ENCODE data around the gene MRPS14. TPM values are rescaled to one million over a fixed set of nuclear protein-coding genes. Genes with fewer than 3 reads are reported as not detected.
A peak's percentile ranks its signal among the peaks of the same experiment; 100 is the strongest.
"Not testable (repeated sequence)": the region's sequence is repeated elsewhere in the genome, so short reads cannot be mapped to it uniquely, and the experiment has no call there.

Gene MRPS14
- total RNA-seq (2014; rRNA removed; shearing (Covaris generic)), result 34.2 and 37.4 TPM in 2 replicates
- 15.8 and 18.8 TPM in 2 replicates for polyA plus RNA-seq (2015; cell fraction: cytosol; rRNA removed)
- 28.1 and 35.7 TPM in 2 replicates for polyA plus RNA-seq (2015; cell fraction: nucleus; rRNA removed)

DNA sequence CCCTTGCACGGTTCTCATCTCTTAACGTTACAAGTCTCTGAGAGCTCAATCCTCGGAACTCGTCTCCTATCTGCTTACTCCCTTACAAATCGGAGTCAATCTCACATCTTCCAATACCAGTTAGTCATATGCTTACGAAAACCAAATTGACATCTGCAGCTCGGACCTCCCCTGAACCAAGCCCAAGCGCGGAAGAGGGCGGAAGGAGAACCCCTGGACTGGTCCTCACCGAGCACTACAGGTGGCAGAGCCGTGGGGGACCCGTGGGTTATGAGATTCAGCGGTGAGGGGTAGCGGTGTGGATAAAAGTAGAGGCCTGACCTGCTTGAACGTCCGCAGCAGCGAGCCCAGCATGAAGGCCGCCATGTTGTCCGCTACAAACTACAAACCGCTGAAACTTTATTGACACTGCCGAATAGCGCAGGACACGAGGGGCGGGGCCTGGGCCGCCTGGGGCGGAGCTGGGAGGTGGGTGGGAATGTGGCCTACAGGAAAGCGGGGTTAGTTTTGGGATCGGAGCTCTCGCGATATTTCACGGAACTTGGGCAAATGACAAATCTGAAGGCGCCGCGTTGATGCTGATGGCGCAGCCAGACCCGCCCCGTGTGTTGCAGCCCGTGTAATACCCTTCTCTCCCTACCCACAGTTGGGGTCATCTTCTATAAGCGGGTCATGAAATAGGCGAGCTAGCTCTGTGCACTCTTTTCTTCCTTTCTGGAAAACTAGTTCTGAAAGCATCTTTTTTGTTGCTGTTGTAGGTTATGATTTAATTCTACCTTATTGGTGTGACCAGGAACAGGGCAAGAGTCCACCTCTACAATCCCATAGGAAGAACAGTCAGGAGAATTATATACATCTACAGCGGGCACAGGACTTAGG lies at the start of gene MRPS14:
Gene MRPS14, minus strand, starts transcription at position 383 of the 879 bp plus-strand sequence. Its CDS starts 17 bp downstream, at position 366.
- in situ Hi-C loops (cut with HindIII; ENCODE audit: low pct_unique_long_range_greater_than_20kb, low sequenced_read_pairs), result no loop called here
- DNase-seq (ENCODE audit: low read depth, low spot score), result peak; percentile 98

DNA sequence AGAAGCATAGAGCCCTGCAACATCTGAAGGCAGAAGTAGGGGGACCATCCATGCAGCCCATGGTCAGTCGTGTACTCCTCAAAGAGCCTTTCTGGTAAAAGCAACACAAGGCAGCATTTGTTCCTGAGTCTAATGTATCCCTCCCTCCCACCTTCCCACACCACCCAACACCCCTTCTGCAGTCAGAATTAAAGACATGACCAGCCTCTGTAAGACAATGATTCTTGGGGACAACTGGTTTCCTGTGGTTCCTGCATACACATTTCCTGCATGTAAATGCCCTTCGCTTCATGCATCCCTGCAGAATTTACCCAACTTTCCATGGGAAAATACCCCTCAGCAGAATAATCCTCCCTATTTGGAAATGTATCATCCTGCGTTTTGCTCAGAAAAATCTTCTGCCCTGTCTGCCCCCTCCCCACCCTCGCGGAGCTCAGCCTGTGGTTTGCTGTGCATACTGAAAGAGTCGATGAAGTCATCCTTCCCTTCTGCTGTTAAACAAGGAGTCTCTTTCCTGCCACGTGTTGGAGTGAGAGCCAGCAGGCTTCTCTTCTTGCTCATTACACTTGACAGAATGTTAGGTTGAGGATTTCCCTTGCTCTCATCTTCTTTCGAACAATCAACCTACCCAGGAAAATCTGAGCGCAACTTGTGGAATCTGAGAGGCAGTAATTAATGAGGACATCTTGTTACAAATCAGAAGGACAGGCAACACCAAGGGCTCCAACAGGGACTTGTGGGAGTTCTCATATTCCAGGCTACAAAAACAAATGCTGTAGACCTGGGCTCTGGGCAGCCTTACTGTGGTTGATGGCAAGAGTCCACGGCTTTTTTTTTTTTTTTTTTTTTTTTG lies 49.1 kb upstream of the MRPS14 start:
- DNase-seq (ENCODE audit: low read depth, low spot score), result peak; percentile 50
- in situ Hi-C loops (cut with HindIII; ENCODE audit: low pct_unique_long_range_greater_than_20kb, low sequenced_read_pairs), result no loop called here

DNA sequence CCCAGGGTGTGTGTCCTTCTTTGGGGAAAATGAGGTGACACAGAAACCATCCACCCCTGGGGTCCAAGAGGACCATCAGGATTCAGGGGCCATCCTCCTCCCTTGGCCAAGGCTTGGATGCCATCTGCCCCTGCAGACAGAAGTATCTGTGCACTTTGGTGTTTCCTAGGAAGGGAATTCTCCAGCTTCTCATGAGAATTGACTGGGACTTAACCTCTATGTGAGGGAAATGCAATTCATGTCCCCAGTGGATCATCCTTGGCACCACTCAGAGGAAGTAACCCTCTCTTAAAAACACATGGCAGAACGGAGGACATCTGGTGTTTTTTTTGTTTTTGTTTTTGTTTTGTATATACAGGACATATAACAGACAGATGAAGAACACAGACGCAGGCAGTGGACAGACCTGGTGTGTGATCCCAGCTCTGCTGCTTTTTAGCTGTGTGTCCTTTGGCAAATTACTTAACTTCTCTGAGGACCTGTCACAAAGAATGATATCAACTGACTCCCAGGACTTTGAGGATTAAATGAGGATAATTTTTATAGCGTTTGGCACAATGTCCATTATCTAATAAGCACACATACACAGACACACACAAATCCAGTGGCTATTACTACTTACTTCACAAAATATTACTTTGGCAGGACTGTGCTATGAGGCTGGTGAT lies 48.2 kb upstream of the MRPS14 start:
- in situ Hi-C loops (cut with HindIII; ENCODE audit: low pct_unique_long_range_greater_than_20kb, low sequenced_read_pairs), result no loop called here

DNA sequence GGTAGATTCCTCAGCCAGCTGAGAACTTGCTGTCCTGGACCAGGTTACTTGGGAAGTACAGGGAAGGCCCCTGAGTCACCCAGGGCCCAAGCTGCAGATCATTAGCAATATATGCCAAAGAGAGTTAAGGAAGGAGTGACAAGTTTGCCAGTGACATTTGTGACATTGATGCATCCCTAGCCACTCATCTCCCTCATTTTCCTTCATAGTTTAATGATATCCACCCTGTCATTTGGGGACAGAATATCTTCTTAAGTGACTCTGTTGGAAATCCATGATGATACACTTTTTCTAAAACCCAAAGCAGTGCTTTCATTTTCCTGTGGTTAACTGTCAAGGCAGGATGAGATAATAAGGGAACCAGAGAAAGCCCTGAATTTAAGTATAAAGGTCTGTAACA lies 47.6 kb upstream of the MRPS14 start:
- in situ Hi-C loops (cut with HindIII; ENCODE audit: low pct_unique_long_range_greater_than_20kb, low sequenced_read_pairs), result no loop called here
- no peak for DNase-seq (ENCODE audit: low read depth, low spot score)

More for the DNA sequence above, 48.2 kb upstream of the MRPS14 start:
- no peak for DNase-seq (ENCODE audit: low read depth, low spot score)

DNA sequence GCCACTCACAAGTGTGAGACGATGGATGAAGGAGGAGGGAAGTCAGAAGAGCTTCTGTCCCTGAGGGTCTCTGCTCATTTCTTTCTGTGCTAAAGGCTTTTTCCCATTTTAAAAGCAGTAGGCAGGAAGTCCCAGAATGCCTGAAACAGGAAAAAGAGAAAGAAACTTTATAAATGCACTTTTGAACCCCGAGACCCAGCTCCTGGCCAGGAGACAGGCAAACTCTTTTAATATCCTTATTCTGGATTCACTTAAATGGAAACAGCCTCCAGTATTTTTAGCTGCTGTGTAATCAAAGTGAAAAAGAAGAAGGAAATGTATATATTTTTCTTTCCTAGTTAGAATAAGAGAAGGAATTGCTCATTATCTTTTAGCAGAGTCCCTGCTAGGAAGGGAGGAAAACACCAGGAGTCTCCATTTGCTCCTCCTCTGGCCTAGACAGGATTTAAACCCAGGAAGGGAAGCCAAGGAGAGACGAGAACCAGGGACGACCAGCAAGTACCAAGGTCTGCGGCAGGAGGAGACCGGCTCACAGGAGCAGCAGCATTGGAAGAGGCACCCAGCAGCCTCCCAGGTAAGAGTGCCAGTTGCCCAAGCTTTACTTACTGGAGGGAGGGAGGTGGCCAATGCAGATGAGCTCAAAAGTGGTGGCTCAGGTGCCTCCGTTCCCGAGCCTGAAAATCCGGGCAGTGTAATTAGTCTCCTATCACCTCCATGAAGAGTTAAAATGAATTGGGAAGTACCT lies 44.3 kb upstream of the MRPS14 start, which contains the start of gene TNN:
Gene TNN, plus strand, starts transcription at position 472 of the 745 bp plus-strand sequence. CDS start 9,586 bp downstream, outside the sequence.
- no peak for DNase-seq (ENCODE audit: low read depth, low spot score)
- in situ Hi-C loops (cut with HindIII; ENCODE audit: low pct_unique_long_range_greater_than_20kb, low sequenced_read_pairs), result no loop called here

DNA sequence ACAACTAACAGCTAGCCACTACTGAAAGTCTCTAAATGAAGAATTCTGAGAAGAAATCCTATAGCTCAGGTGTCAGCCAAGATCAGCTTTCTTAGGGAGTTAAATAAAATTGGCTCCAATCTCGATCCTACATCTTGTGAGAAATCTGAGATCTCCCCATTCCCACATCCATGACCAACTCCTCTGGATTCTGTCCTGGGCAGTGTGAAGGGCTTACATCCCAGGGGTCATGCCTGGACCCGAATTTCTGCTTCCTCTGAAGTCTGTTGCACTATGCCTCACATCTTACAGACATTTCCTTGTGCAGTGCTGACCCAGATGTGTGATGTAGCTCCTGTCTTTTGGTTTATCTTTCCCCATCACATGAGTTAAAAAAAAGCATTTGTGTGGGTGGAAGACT lies 39.6 kb upstream of the MRPS14 start:
- no peak for DNase-seq (ENCODE audit: low read depth, low spot score)
- in situ Hi-C loops (cut with HindIII; ENCODE audit: low pct_unique_long_range_greater_than_20kb, low sequenced_read_pairs), result no loop called here

DNA sequence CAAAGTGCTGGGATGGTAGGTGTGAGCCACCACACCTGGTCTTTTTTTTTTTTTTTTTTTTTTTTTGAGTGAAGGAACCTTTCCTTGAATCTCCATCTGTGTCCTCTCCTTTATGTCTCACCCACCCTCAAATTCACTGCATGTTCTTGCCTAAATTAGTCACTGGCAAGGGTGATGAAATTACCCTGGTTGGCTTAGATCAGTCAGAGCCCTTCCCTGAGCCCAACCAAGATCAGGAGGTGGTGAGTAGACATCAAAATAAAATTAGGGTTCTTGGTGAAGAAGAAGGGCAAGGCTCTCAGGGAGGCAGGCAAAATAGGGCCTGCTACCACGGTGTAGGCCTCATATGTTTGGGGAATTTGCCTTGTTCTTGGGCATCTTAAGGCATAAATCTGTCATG lies 39.1 kb upstream of the MRPS14 start:
- in situ Hi-C loops (cut with HindIII; ENCODE audit: low pct_unique_long_range_greater_than_20kb, low sequenced_read_pairs), result no loop called here
- no peak for DNase-seq (ENCODE audit: low read depth, low spot score)

DNA sequence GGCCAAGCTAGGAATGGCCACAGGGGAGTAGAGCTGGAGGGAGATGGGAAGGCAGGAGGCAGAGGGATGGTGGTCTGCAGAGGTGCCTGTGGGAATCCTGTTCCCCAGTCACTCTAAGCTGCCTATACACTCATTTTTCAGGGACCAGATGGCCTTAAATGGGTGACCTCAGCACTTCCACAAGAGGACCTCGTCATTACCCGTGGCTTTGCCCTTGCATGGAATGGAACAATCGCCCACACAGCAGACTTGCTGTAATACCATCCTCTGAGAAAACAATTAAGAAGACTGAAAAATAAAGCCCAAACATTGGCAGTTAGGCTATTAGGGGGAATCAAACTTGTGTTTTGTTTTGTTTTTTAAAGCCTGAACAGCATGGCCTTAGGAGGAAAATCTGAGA lies 31.5 kb upstream of the MRPS14 start:
- DNase-seq (ENCODE audit: low read depth, low spot score), result no peak
- in situ Hi-C loops (cut with HindIII; ENCODE audit: low pct_unique_long_range_greater_than_20kb, low sequenced_read_pairs), result no loop called here

DNA sequence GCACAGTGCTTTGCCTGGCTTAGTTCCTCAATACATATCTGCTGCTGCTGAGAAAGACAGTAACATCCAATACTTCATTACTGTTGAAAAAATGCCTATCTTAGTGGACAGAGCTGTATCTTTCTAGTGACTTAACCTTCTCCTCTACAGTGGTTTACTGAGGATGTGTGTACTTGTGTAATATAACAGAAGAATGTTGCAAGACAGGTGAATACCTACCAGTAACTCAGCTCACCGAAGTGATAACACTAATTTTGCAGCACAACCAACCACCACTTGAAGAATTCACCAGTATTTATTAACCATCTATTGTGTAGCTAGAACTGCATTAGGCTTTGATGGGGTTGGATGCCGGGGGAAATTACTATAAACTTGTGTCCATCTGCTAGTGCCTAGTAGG lies 27.8 kb upstream of the MRPS14 start:
- no peak for DNase-seq (ENCODE audit: low read depth, low spot score)
- in situ Hi-C loops (cut with HindIII; ENCODE audit: low pct_unique_long_range_greater_than_20kb, low sequenced_read_pairs), result no loop called here

DNA sequence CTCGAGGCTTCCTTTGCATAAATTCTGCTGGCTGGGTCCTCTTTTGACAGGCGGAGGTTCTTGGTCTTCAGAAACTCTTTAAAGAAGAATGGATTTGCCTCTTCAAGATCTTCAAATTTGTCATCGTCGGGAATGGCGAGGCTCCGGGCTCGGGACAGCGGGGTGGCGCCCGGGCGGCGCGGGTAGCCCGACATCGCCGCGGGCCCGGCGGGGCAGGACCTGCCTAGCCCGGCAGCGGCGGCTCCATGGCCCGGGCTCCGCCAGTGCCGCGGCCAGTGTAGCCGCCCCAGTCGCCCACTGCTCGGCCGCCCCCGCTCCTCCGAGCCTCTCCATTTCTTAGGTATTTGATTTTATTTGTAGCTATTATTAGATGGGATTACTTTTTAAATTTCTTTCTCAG lies 22.3 kb upstream of the MRPS14 start:
- in situ Hi-C loops (cut with HindIII; ENCODE audit: low pct_unique_long_range_greater_than_20kb, low sequenced_read_pairs), result no loop called here
- DNase-seq (ENCODE audit: low read depth, low spot score), result no peak

DNA sequence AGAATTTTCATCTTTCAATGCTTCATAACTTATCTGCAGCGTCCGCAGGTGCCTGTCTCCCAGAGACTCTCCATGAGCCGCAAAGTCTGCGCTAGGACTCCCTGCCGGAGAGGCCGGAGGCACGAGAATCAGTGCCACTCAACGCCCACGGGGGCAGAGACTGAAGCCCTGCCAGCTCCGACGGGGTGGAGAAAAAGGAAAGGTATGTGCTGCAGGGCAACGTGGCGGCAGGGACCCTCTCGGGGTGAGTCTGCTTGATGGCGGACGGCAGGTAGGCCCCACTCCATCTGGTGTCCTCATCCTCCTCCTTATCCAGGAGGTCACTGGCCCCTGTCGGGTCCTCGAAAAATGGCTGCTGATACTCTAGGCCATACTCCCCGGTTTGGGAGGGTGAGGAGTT lies 21.9 kb upstream of the MRPS14 start:
- DNase-seq (ENCODE audit: low read depth, low spot score), result no peak
- in situ Hi-C loops (cut with HindIII; ENCODE audit: low pct_unique_long_range_greater_than_20kb, low sequenced_read_pairs), result no loop called here

DNA sequence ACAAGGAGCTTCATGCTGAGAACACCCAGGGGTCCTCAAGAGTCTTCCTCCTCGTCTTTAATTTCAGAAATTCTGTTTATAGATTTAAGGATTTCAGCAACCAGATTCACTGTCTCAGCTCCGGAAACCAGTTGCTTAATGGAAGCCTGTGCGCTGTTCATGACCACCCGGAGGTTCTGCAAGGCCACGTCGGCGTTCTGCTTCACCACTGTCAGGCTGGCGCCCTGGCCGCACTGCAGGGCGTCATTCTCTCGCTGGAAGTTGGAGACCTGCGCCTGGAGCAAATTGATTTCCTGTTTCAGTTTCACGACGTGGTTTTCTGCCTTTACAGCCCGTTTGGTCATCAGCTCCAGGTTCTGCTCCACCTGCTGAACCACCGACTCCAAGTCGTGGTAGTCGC lies 21.4 kb upstream of the MRPS14 start:
- DNase-seq (ENCODE audit: low read depth, low spot score); in situ Hi-C loops (cut with HindIII; ENCODE audit: low pct_unique_long_range_greater_than_20kb, low sequenced_read_pairs): not testable (repeated sequence)

DNA sequence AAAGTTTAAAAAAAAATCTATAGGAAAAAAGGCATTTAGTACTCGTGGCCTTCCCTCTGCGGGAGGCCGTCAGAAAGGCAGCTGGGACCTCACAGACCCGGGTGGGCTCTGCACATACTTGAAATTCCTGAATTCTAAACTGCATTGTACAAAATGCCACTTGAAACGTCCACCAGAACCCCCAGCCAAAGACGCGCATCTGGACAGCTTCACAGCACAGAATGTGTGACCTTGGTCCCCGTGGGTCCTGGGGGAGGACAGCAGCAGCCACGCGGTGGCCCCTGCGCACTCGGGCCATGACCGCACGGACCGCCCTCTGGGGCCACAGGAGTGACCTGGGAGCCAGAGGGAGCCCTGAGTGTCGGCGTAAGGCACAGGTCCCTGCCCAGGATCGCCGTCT lies 20.6 kb upstream of the MRPS14 start:
- no peak for DNase-seq (ENCODE audit: low read depth, low spot score)
- in situ Hi-C loops (cut with HindIII; ENCODE audit: low pct_unique_long_range_greater_than_20kb, low sequenced_read_pairs), result no loop called here

DNA sequence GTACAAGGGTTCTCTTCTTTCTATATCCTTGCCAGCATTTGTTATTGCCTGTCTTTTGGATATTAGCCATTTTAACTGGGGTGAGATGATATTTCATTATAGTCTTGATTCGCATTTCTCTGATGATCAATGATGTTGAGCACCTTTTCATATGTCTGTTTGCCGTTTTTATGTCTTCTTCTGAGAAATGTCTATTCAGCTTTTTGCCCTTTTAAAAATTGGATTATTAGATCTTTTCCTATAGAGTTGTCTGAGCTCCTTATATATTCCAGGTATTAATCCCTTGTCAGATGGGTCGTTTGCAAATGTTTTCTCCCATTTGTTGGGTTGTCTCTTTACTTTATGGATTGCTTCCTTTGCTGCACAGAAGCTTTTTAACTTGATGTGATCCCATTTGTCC lies 19.4 kb upstream of the MRPS14 start:
- in situ Hi-C loops (cut with HindIII; ENCODE audit: low pct_unique_long_range_greater_than_20kb, low sequenced_read_pairs), result no loop called here
- no peak for DNase-seq (ENCODE audit: low read depth, low spot score)

DNA sequence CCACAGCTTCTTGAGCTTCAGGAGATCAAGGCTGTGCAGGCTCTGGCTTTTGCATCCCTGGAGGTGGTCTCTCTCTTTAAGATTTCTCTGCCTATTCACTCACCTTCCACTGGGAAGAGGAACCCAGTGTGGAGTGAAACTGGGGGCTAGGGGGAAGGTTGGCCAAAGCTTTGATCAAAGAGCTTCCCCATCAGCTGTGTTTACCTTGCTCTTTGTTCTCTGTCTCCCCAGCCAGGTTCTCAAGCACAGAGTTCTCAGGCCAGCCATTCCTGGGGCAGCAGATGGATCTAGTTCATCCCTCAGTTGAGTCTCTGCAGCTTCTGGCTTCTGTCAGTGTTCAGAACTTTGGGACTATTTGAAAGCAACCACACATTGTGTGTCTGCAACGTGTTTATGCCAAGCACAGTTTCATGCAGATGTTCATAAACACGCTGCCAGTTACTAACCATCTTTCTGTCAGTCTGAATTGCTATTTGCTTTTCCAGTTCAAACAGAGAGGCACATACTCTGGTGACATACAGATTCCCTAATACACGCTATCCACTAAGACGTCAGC lies 17.2 kb upstream of the MRPS14 start:
- DNase-seq (ENCODE audit: low read depth, low spot score), result no peak
- in situ Hi-C loops (cut with HindIII; ENCODE audit: low pct_unique_long_range_greater_than_20kb, low sequenced_read_pairs), result no loop called here

DNA sequence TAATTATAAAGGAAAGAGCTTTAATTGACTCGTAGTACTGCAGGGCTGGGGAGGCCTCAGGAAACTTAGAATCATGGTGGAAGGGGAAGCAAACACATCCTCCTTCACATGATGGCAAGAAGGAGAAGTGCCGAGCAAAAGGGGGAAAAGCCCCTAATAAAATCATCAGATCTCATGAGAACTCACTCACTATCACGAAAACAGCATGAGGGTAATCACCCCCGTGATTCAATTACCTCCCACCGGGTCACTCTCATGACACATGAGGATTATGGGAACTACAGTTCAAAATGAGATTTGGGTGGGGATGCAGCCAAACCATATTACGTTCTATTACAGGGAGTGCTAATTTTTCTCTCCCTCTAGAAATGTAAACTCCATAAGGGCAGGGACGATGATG lies 14.2 kb upstream of the MRPS14 start:
- in situ Hi-C loops (cut with HindIII; ENCODE audit: low pct_unique_long_range_greater_than_20kb, low sequenced_read_pairs), result no loop called here
- DNase-seq (ENCODE audit: low read depth, low spot score), result no peak

DNA sequence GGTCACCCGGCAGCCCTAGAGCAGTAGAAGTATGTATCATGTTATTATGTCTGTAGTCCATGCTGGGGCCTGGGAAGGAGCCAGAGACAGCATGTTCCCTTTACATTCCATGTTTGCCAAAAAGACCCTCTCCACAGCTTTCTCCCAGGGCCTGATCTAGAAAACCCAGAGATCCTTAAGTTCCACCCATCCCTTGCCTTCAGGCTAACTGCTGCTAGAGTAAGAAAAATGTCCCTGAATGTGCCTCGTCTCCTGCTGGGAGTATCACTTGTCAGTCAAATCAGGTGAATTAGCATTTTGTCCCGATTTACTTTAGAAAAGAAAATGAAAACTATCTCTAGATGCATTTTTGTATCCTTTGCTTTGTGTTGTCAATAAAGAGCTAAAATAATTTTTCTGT lies 13.3 kb upstream of the MRPS14 start:
- DNase-seq (ENCODE audit: low read depth, low spot score), result no peak
- in situ Hi-C loops (cut with HindIII; ENCODE audit: low pct_unique_long_range_greater_than_20kb, low sequenced_read_pairs), result no loop called here
